Upper lobe of left lung (tissue), 4 donors: ENCODE results near the gene LRP1B.

ENCODE experiments used
- POLR2AphosphoS5 ChIP-seq, 2 donors: sonication (generic); formaldehyde crosslinking; IDR thresholded peaks; one replicate each; pipeline ENCODE4 v1.5.1; 2017; ENCODE audit warnings: antibody characterized with exemption in 2 of 2
- TF ChIP-seq, protein P1 (sequence below), 6 experiments: fragments of 450-650 bp in 4 of 6; fragments of 200-600 bp in 2 of 6; sonication (generic) in 2 of 6; IDR thresholded peaks; one replicate each; pipeline ENCODE4 v1.5.1; 2016 to 2019; ENCODE audit warnings: antibody characterized with exemption in 6 of 6

DNA sequence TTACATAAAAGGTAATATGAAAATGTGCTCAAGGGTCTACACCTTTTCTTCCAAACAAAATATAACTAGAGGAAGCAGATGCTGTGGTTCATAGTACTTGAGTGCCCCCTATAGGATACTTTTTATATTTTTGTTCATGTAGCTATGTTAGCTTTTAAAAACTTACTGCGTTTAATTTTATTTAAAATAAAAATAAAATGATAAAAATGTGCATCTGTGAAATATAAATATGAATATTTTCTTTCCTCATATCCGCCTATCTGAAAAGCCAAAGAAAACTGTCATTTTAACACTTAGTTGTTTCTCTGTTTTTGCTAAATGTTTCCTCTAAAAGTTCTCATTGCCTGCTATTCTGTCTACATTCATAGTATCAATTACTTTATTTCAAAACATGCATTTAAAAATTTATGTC lies 9.6 kb upstream of the LRP1B start:
- no peak for TF ChIP-seq POLR2AphosphoS5 (IDR thresholded peaks at IDR 0.05)
- TF ChIP-seq, protein P1, sequence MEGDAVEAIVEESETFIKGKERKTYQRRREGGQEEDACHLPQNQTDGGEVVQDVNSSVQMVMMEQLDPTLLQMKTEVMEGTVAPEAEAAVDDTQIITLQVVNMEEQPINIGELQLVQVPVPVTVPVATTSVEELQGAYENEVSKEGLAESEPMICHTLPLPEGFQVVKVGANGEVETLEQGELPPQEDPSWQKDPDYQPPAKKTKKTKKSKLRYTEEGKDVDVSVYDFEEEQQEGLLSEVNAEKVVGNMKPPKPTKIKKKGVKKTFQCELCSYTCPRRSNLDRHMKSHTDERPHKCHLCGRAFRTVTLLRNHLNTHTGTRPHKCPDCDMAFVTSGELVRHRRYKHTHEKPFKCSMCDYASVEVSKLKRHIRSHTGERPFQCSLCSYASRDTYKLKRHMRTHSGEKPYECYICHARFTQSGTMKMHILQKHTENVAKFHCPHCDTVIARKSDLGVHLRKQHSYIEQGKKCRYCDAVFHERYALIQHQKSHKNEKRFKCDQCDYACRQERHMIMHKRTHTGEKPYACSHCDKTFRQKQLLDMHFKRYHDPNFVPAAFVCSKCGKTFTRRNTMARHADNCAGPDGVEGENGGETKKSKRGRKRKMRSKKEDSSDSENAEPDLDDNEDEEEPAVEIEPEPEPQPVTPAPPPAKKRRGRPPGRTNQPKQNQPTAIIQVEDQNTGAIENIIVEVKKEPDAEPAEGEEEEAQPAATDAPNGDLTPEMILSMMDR (IDR thresholded peaks at IDR 0.05): peak in 4 of 6 experiments; percentile 17 to 33 (median 30)
